ENCODE data around the gene FANK1. TPM values are rescaled to one million over a fixed set of nuclear protein-coding genes. Genes with fewer than 3 reads are reported as not detected.
"Not testable (repeated sequence)": the region's sequence is repeated elsewhere in the genome, so short reads cannot be mapped to it uniquely, and the experiment has no call there.

FANK1 gene
- total and polyA plus RNA-seq, 2 donors (not counting 1 experiment from before 2014, with no cell fraction given), result 0.13 TPM; not detected in 1

DNA sequence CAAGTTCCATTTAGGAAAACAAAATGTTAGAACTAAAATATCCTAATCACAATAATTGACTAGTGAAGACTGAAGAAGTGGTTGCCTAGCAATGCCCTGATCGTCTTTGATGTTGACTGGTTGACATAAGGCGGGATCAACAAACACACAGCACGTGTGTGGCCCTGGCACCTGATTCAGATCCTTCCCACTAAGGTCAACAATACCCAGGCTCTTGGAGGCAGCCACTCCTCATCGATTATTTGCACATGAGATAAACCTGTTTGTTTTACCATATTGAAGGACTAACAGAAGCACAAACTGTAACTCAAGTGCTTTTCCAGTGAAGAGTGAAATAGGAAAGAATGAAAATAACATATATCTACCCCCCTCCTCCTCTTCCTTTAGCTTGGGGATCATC lies 15.6 kb downstream of the FANK1 start:
- Histone ChIP-seq H3K9me3 (ENCODE audit: control extremely low read depth in 1 of 3, control insufficient read depth in 2 of 3, insufficient read depth in 1 of 3, low read length in 2 of 3) (no peaks in the 10 kb centered on the region), H3K4me2 (replicated peaks; ENCODE audit: low read depth, low read length, poor library complexity, severe bottlenecking) (no peak overlapping the region), H3K27ac (ENCODE audit: low read length in 2 of 2) (no peak overlapping the region), H3K4me3 (ENCODE audit: control extremely low read depth in 1 of 5, extremely low read depth in 1 of 5, insufficient read depth in 1 of 5, low read depth in 2 of 5, low read length in 4 of 5) (no peak overlapping the region), H3K36me3 (replicated peaks in 1 of 2; ENCODE audit: control extremely low read depth in 1 of 2, control insufficient read depth in 1 of 2, extremely low read depth in 1 of 2, insufficient read depth in 2 of 2, low read length in 1 of 2) (no peaks in the 10 kb centered on the region), H3K4me1 (ENCODE audit: control insufficient read depth in 2 of 2, insufficient read depth in 2 of 2, low read length in 2 of 2) (no peaks in the 10 kb centered on the region), H3K27me3 (replicated peaks in 1 of 4; ENCODE audit: control extremely low read depth in 1 of 4, control insufficient read depth in 3 of 4, insufficient read depth in 4 of 4, low read length in 3 of 4) (no peaks in the 10 kb centered on the region), H3K9ac (ENCODE audit: low read length) (no peak overlapping the region), H4K20me1 (ENCODE audit: control insufficient read depth, insufficient read depth, low read length, poor library complexity, severe bottlenecking) (no peaks in the 10 kb centered on the region), H2AFZ (ENCODE audit: insufficient read depth, low read depth, low read length, poor library complexity, severe bottlenecking) (no peak overlapping the region), H3K79me2 (ENCODE audit: control insufficient read depth, insufficient read depth, low read length) (no peaks in the 10 kb centered on the region)
- 100% methylated on average over 3 of the region's 4 CpGs for WGBS (ENCODE audit: insufficient coverage)
- intact Hi-C loops (cut with micrococcal nuclease), result no loop called here
- CTCF ChIA-PET, result no interaction called here
- Mint-ChIP-seq H3K4me1 (no peaks in the 10 kb centered on the region), H3K27ac (no peak overlapping the region), H3K4me3 (no peak overlapping the region), H3K27me3 (peaks cover 11% of the 10 kb centered on the region), H3K9me3 (ENCODE audit: insufficient read depth) (no peaks in the 10 kb centered on the region)
- TF ChIP-seq EZH2 (IDR thresholded peaks at IDR 0.05; ENCODE audit: borderline replicate concordance, insufficient read depth, low read depth, low read length, poor library complexity, severe bottlenecking), result no peak
- TF ChIP-seq, protein P1, sequence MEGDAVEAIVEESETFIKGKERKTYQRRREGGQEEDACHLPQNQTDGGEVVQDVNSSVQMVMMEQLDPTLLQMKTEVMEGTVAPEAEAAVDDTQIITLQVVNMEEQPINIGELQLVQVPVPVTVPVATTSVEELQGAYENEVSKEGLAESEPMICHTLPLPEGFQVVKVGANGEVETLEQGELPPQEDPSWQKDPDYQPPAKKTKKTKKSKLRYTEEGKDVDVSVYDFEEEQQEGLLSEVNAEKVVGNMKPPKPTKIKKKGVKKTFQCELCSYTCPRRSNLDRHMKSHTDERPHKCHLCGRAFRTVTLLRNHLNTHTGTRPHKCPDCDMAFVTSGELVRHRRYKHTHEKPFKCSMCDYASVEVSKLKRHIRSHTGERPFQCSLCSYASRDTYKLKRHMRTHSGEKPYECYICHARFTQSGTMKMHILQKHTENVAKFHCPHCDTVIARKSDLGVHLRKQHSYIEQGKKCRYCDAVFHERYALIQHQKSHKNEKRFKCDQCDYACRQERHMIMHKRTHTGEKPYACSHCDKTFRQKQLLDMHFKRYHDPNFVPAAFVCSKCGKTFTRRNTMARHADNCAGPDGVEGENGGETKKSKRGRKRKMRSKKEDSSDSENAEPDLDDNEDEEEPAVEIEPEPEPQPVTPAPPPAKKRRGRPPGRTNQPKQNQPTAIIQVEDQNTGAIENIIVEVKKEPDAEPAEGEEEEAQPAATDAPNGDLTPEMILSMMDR (IDR thresholded peaks at IDR 0.05), result no peak
- DNase-seq (no peak), ATAC-seq (ENCODE audit: low read depth) (no peak)
- POLR2A ChIA-PET, result no interaction called here

DNA sequence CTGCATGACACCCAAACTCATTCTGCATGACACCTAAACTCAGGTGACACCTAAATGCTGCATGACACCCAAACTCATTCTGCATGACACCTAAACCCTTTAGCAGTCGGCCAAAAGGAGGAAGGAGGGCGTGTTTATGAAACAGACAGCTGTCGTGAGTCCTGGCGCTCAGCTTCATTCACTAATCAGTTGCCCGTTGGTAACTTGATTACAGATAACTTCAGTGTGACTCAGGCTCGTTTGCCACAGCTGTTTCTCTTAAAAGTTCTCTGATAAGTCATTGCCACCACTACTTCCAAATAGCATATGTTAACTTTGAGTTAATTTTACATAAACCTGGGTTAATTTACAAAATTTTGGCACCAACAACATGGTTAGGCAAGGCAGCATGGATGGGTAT lies 16.9 kb downstream of the FANK1 start:
- H3K27ac Mint-ChIP-seq; H3K4me3 Mint-ChIP-seq; CTCF ChIA-PET; H3K9me3 Mint-ChIP-seq (ENCODE audit: insufficient read depth); H3K4me1 Mint-ChIP-seq; H3K9me3 ChIP-seq (ENCODE audit: control extremely low read depth in 1 of 3, control insufficient read depth in 2 of 3, insufficient read depth in 1 of 3, low read length in 2 of 3); H3K4me2 ChIP-seq (replicated peaks; ENCODE audit: low read depth, low read length, poor library complexity, severe bottlenecking); intact Hi-C loops (cut with micrococcal nuclease); H2AFZ ChIP-seq (ENCODE audit: insufficient read depth, low read depth, low read length, poor library complexity, severe bottlenecking); H3K27ac ChIP-seq (ENCODE audit: low read length in 2 of 2); POLR2A ChIA-PET; H3K4me1 ChIP-seq (ENCODE audit: control insufficient read depth in 2 of 2, insufficient read depth in 2 of 2, low read length in 2 of 2); H3K79me2 ChIP-seq (ENCODE audit: control insufficient read depth, insufficient read depth, low read length); H3K36me3 ChIP-seq (replicated peaks in 1 of 2; ENCODE audit: control extremely low read depth in 1 of 2, control insufficient read depth in 1 of 2, extremely low read depth in 1 of 2, insufficient read depth in 2 of 2, low read length in 1 of 2); H3K4me3 ChIP-seq (ENCODE audit: control extremely low read depth in 1 of 5, extremely low read depth in 1 of 5, insufficient read depth in 1 of 5, low read depth in 2 of 5, low read length in 4 of 5); H4K20me1 ChIP-seq (ENCODE audit: control insufficient read depth, insufficient read depth, low read length, poor library complexity, severe bottlenecking); H3K9ac ChIP-seq (ENCODE audit: low read length); H3K27me3 ChIP-seq (replicated peaks in 1 of 4; ENCODE audit: control extremely low read depth in 1 of 4, control insufficient read depth in 3 of 4, insufficient read depth in 4 of 4, low read length in 3 of 4); DNase-seq; ATAC-seq (ENCODE audit: low read depth): not testable (repeated sequence)
- 82% methylated on average over 4 of the region's 6 CpGs for WGBS (ENCODE audit: insufficient coverage)
- peaks cover 11% of the 10 kb centered on the region for H3K27me3 Mint-ChIP-seq
